Activated CD4-positive, alpha-beta T cell treated with anti-CD3 and anti-CD28 coated beads, Interleukin-2, amount 50 U/mL, for 48 hours (primary cell): ENCODE measurements around the gene SECISBP2.
"Not testable (repeated sequence)": the region's sequence is repeated elsewhere in the genome, so short reads cannot be mapped to it uniquely, and the experiment has no call there.

Experiments used
- DNase-seq, 2 experiments: peaks; one replicate each; pipeline ENCODE4 v3.0.0-alpha.2; 2020

Gene SECISBP2, protein sequence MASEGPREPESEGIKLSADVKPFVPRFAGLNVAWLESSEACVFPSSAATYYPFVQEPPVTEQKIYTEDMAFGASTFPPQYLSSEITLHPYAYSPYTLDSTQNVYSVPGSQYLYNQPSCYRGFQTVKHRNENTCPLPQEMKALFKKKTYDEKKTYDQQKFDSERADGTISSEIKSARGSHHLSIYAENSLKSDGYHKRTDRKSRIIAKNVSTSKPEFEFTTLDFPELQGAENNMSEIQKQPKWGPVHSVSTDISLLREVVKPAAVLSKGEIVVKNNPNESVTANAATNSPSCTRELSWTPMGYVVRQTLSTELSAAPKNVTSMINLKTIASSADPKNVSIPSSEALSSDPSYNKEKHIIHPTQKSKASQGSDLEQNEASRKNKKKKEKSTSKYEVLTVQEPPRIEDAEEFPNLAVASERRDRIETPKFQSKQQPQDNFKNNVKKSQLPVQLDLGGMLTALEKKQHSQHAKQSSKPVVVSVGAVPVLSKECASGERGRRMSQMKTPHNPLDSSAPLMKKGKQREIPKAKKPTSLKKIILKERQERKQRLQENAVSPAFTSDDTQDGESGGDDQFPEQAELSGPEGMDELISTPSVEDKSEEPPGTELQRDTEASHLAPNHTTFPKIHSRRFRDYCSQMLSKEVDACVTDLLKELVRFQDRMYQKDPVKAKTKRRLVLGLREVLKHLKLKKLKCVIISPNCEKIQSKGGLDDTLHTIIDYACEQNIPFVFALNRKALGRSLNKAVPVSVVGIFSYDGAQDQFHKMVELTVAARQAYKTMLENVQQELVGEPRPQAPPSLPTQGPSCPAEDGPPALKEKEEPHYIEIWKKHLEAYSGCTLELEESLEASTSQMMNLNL

DNA sequence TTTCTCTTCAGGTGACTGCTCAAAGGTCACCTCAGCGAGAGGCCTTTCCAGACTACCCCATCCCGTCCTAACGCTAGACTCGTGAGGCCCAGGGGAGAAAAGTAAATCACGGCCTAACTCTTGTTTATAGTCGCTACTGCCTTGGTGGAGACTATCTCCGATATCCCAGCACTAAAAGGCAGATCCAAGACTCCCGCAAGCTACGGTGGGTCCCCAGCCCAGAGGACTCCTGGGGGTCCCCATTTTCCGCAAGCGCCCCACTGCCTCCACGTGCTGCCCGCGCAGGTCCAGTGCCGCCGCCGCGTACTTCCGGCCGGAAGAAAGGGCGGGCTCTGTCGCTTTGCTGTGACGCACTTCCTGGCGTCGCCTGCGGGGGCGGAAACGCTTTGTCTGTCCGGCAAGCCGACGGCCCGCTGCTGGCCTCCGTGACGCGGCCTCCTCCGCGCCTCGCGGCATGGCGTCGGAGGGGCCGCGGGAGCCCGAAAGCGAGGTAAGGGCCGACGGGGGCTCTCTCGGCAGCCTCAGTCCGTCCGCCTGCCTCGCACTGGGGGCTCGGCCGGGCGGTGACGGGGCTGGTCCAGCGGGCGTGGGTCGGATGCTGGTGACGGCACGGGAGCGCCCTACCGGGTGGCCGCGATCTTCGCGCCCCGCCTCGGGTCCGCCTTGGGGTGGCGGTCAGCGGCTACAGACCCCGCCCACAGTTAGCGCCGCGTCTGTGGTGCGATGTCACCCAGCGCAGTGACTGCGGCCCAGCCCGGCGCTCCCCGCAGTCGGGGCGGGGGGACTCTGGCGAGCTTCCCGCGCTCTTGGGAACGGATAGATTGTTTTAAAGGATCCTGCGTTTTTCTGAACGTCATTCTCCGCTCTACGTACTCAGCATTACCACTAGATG, at the start of gene SECISBP2:
Gene SECISBP2 (plus strand): TSS at position 378 of the 892 bp plus-strand sequence. CDS start 77 bp downstream, at position 455.
- peak; percentile 94 to 95 for DNase-seq

DNA sequence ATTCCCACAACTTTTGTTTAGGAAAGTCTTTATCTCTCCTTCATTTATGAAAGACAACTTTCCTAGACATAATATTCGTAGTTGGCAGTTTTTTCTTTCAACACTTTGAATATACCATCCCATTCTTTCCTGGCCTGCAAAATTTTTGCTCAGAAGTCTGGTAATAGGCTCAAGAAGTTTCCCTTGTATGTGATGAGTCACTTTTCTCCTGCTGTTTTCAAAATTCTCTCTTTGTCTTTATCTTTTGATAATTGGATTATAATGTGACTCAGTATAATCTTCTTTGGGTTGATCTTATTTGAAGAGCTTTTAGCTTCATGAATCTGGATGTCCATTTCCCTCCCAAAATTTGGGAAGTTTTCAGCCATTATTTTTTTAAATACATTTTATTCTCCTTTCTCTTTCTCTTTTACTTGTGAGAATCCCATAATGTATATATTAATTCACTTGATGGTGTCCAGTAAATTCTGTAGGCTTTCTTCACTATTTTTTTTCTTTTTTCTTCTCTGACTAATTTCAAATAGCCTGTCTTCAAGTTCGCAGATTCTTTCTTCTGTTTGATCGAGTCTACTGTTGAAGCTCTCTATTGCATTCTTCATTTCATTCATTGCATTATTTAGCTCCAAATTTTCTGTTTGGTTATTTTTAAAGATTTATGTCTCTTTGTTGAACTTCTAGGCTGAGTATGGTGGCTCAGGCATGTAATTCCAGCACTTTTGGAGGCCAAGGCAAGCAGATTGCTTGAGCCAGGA, 44.6 kb upstream of the SECISBP2 start:
- no peak for DNase-seq

DNA sequence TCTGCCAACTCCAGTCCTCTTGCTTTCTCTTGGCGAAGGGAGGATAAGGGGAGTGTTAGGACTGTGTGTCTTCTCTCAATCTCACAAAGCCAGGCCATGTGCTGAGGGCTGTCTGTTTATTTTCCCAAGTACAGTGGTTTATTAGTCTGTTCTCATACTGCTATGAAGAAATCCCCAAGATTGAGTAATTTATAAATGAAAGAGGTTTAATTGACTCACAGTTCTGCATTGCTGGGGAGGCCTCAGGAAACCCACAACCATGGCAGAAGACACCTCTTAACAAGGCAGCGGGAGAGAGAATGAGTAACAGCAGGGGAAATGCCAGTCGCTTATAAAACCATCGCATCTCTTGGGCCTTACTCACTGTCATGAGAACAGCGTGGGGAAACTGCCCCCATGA, 43.5 kb upstream of the SECISBP2 start:
- peak; percentile 25 to 42 for DNase-seq

DNA sequence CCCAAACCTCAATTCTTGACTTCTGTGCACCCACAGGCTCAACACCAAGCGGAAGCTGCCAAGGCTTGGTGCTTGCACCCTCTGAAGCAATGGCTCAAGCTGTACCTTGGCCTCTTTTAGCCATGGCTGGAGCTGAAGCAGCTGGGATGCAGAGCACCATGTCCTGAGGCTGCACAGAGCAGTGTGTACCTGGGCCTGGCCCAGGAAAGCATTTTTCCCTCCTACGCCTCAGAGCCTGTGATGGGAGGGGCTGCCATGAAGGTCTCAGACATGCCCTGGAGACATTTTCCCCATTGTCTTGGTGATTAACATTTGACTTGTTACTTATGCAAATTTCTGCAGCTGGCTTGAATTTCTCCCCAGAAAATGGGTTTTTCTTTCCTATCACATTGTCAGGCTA, 42.3 kb upstream of the SECISBP2 start:
- not testable (repeated sequence) for DNase-seq

DNA sequence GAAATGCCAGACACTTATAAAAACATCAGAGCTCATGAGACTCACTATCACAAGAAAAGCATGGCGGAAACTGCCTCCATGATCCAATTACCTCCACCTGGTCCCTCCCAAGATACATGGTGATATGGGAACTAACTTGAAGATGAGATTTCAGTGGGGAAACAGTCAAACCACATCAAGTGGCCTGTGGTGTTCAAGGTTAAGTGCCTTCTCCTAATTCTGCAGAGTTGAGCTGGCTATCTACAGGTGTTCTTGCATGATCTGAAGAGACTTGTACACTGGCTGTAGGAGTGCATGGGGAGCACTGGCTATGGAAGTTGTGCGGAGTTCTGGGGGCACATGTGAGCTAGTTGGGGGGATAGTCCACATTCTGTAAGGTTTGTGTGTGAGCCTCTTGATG, 41.3 kb upstream of the SECISBP2 start:
- DNase-seq: no peak

DNA sequence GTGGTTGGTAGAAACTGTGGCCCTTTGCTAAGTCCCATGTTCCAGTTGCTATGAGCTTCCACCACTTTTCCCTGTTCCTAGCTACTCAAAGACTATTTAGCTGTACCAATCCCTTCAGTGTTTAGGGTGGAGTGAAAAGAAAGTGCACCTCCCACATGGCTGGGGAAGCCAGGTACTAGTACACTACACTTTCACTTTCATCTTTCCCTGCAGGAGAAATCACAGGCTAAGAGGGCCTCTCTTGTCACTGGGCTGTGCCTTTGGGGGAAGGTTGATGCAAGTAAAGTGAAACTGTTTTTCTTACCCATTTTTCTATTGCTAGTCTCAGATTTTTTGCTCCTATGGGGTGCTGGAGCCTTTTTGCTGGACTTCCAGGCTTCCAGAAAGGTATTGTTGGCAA, 40.8 kb upstream of the SECISBP2 start:
- no peak for DNase-seq

DNA sequence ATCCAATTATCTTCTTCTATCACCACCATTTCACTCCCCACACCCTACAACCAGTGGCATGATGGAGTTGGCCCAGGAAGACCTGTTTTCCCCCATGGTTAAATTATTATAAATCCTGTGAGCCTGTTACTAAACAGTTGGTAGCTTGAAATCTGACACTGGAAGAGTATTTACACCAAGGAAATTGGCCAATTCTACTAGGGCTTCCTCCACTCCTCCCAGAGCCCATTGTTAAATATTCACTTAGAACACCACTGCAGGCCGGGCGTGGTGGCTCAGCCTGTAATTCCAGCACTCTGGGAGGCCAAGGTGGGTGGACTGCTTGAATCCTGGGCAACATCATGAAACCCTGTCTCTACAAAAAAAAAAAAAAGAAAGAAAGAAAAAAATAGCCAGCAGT, 39.7 kb upstream of the SECISBP2 start:
- DNase-seq: no peak

DNA sequence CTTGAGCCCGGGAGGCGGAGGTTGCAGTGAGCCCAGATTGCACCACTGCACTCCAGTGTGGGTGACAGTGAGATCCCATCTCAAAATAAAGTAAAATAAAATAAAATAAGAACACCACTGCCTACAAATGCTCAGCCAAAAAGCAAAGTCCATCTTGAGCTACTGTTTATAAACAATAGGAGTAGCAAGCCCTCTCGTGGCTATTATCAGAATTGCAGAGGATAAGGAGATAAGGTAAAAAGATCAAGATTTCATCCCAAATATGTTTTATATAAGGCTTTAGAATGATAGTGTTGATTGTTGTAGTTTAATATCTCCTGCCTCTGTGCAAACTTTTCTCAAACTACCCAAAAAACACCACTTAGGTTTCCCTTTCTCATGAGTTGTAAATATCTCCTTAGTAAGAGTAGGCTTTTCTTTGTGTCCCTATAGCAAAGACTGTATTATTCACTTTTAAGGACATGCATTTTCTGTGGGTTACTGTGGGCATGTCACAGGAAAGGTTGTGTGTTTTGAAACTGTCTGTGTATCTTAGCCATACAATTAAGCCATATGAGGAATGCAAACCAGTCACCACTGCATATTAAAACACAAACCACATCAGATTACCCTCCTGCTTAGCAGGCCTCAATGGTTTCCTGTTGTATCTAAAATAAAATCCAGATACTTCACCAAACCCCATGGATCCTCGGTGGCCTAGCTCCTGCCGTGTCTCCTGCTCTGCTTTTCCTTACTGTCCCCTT, 39.1 kb upstream of the SECISBP2 start:
- DNase-seq: no peak

DNA sequence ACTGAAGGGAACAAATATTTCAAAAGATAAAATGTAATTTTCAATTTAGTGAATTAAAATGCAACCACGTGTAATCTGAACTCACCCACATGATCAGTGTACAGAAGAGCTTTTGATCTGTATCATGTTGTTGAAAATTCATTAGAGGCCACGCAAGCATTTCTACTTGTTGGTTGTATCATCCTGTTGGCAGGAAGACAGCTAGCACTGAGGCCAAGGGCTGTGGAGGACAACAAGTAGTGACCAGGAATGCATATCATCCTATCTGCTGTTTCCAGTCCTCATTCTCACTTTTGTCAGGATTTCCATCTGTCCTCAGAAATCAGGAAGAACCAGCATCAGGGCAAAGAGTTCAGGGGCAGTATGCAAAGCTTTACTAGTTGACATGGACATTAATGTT, 37.2 kb upstream of the SECISBP2 start:
- no peak for DNase-seq

DNA sequence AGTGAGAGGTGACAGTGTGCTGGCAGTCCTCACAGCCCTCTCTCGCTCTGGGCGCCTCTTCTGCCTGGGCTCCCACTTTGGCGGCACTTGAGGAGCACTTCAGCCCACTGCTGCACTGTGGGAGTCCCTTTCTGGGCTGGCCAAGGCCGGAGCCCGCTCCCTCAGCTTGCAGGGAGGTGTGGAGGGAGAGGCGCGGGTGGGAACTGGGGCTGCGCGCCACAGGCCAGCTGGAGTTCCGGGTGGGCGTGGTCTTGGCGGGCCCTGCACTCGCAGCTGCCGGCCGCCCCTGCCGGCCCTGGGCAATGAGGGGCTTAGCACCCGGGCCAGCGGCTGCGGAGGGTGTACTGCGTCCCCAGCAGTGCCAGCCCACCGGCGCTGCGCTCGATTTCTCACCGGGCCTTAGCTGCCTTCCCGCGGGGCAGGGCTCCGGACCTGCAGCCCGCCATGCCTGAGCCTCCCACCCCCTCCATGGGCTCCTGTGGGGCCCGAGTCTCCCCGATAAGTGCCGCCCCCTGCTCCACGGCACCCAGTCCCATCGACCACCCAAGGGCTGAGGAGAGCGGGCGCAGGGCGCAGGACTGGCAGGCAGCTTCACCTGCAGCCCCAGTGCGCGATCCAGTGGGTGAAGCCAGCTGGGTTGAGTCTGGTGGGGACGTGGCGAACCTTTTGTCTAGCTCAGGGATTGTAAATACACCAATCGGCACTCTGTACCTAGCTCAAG, 35.9 kb upstream of the SECISBP2 start:
- DNase-seq: not testable (repeated sequence)

DNA sequence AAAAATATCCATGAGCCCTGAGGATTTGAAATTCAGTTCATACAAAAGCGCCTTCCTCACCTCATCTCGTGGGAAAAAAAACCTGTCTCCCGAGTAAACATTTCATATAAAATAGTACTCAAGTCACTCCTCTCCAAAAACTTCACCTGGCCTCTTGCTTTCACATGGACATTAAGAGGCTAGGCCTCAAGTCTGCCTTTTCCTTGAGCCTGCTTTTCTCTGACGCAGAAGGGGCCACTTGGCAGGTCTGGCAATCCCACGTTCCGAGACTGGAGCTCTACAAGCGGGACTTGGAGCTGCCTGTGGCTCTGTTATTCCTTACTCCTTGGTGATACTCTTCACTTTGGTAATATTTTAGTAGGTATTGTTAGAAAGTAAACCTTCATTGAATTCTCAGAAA, 34.2 kb upstream of the SECISBP2 start:
- no peak for DNase-seq

DNA sequence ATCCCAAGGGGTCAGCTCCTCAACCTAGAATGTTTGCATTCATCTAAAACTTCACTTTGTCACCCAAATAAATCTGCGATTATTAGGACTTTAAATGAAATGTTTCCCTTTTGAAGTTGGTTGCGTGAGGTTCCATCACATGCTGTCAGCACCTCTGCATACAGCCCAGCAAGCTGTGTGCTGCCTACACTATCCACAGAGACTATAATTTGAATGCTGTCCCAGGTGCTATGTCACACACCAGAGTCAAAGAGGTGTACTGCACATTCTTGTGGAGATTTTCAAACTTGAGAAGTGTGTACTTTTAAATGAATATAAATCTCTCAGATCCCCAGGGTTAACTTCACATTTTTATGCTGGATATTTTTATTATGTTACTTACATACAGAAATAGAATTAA, 26.6 kb upstream of the SECISBP2 start:
- no peak for DNase-seq

DNA sequence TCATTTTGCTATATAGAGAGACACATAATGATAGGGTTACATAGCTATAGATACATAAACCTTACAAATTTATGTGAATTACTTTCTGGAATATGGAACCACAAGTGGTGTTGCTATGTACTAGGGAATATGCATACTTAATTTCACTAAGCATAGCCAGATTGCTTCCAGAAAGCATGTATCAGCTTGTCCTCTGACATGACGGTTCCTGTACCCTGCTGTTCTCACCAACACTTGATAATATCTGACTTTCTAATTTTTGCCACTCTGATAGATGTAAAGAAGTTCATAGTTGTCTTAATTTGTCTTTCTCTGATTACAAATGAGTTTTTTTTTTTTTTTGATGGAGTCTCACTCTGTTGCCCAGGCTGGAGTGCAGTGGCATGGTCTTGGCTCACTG, 25.3 kb upstream of the SECISBP2 start:
- DNase-seq: no peak

DNA sequence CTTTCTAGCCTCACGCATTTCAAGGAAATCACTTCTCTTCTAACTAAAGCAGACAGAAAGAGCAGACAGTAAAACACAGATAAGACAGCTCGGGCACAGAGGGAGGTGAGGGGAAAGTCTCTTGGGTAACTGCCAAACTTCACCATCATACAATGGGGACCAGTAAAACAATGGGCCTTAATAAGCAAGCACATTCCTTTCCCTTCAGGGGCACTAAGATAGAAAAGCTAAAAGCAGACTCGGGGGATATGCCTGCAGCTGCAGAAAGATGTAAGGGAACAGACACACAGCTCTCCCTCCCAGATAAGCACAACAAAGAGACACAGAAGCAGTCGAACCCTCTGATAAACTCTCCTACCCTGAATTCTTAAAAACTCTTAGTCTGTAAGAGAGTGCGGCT, 22.9 kb upstream of the SECISBP2 start:
- no peak for DNase-seq

DNA sequence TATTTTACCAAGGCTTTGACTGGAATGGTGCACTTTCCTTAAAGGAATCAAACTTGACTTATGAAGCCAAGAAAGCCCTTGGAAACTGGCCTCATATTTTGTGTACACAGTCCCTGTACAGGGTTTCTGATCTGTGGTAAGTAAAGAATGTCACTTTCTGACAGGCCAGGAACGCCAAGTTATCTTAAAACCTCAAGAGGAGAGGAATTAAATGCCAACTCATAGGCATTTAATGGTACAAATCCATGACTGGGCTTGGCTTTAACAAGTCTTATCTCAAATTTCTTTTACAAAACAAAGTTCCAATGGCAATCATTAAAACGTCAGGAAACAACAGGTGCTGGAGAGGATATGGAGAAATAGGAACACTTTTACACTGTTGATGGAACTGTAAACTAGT, 16.3 kb upstream of the SECISBP2 start:
- DNase-seq: not testable (repeated sequence)

DNA sequence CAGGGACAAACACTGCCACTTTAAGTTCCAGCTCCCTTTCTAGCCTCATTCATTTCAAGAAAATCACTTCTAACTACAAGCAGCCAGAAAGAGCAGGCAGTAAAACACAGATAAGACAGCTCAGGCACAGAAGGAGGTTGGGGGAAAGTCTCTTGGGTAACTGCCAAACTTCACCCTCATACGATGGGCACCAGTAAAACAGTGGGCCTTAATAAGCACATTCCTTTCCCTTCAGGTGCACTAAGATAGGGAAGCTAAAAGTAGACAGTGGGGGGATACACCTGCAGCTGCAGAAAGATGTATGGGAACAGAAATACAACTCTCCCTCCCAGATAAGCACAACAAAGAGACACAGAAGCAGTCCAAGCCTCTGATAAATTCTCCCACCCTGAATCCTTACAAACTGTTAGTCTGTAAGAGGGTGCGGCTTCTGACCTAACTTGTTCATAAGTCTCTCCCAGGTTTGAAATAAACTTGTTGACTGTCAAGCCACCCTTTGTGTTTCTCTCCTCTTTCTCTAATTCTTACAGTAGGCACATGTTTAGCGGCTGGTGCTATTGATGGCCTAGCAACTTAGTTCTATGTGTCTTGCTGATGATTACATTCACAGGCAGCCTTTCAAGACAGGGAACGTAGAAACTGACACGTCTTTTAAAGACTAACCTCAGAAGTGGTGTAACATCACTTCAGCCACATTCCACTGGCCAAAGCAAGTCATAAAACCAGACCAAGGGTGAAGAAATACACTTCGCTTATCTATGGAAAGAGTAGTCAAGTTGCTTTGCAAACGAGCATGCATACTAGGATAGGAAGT, 14.1 kb upstream of the SECISBP2 start:
- no peak for DNase-seq

DNA sequence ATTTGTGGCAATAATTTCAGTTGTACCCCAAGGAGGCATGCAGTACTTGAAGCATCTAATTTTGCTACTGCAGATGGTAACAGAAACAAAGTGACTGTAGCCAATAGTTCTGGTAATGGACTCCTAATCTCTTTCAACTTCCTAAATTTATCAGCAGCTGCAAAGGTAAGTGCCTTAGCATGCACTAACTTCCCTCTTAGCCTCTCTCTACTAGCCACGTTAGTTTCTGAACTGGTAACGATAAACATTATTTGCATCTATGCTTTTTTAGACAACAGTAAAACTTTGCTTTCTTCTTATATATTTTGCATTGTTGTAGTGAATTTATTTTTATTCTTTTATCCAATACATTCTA, 13.5 kb upstream of the SECISBP2 start:
- DNase-seq: no peak

DNA sequence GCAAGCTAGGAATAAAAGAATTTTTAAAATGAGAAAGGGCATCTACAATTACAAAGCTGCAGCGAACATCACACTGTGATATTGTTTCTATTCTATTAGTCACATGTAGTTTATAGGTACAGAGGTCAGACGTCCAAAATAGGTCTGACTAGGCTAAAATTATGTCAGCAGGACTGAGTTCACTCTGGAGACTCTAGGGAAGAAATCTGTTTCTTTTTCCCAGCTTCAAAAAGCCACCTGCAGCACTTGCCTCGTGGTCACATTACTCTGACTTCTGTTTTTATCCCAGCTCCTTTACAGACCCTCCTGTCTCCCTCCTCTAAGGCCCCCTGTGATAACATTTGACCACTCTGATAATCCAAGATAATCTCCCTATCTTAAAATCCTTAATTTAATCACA, 12.4 kb upstream of the SECISBP2 start:
- DNase-seq: no peak

DNA sequence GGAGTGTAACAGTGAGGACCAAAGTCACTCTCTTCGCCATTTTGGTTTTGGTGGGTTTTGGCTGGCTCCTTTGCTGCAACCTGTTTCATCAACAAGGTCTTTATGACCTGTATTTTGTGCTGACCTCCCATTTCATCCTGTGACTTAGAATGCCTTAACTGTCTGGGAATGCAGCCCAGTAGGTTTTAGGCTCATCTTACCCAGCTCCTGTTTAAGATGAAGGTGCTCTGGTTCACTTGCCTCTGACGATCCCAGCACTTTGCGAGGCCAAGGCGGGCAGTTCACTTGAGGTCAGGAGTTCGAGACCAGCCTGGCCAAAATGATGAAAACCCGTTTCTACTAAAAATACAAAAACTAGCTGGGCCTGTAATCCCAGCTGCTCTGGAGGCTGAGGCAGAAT, 9.1 kb upstream of the SECISBP2 start:
- DNase-seq: no peak
